Stimulated activated naive CD8-positive, alpha-beta T cell treated with anti-CD3 and anti-CD28 coated beads, Interleukin-15, amount 100 ng/mL, for 72 hours (primary cell): Measurements from ENCODE around the gene MYBPHL.

ENCODE experiments used
- ATAC-seq: fragments of 150-1000 bp; cut with Tn5 transposase; 2 replicates; pipeline ENCODE4 v1.10.0; 2021; ENCODE audit warnings: mild to moderate bottlenecking, moderate library complexity
- DNase-seq, 2 donors: peaks; one replicate each; pipeline ENCODE4 v3.0.0; 2021 to 2022
- H3K27ac Mint-ChIP-seq, 2 donors: one replicate each; pipeline ENCODE4 v1.8.0; 2022; ENCODE audit warnings: mild to moderate bottlenecking in 2 of 2, mixed read lengths in 2 of 2, moderate library complexity in 2 of 2
- H3K27me3 Mint-ChIP-seq: one replicate; pipeline ENCODE4 v1.8.0; 2022; ENCODE audit warnings: mixed read lengths
- H3K4me1 Mint-ChIP-seq: one replicate; pipeline ENCODE4 v1.8.0; 2022; ENCODE audit warnings: mild to moderate bottlenecking, mixed read lengths
- H3K4me3 Mint-ChIP-seq, 2 donors: one replicate each; pipeline ENCODE4 v1.8.0; 2022; ENCODE audit warnings: mild to moderate bottlenecking in 2 of 2, mixed read lengths in 2 of 2, moderate library complexity in 1 of 2
- H3K9me3 Mint-ChIP-seq, 2 donors: one replicate each; pipeline ENCODE4 v1.8.0; 2022; ENCODE audit warnings: mixed read lengths in 2 of 2

MYBPHL gene

GRCh38 chr1:109274533-109275476 lies 32.0 kb downstream of the MYBPHL start:
- ATAC-seq = no peak
- Mint-ChIP-seq H3K27ac (no peak overlapping the region), H3K4me3 (no peak overlapping the region), H3K27me3 (no peaks in the 10 kb centered on the region), H3K9me3 (no peaks in the 10 kb centered on the region), H3K4me1 (peaks cover 7% of the 10 kb centered on the region)
- DNase-seq = no peak

GRCh38 chr1:109273570-109274288 lies 33.1 kb downstream of the MYBPHL start:
- no peaks in the 10 kb centered on the region for H3K27me3 Mint-ChIP-seq
- DNase-seq = no peak
- H3K27ac Mint-ChIP-seq = peak overlapping the region in 1 of 2 donors; percentile 76
- ATAC-seq = no peak
- peaks cover 7% of the 10 kb centered on the region for H3K4me1 Mint-ChIP-seq
- H3K9me3 Mint-ChIP-seq = no peaks in the 10 kb centered on the region
- no peak overlapping the region for H3K4me3 Mint-ChIP-seq

DNA sequence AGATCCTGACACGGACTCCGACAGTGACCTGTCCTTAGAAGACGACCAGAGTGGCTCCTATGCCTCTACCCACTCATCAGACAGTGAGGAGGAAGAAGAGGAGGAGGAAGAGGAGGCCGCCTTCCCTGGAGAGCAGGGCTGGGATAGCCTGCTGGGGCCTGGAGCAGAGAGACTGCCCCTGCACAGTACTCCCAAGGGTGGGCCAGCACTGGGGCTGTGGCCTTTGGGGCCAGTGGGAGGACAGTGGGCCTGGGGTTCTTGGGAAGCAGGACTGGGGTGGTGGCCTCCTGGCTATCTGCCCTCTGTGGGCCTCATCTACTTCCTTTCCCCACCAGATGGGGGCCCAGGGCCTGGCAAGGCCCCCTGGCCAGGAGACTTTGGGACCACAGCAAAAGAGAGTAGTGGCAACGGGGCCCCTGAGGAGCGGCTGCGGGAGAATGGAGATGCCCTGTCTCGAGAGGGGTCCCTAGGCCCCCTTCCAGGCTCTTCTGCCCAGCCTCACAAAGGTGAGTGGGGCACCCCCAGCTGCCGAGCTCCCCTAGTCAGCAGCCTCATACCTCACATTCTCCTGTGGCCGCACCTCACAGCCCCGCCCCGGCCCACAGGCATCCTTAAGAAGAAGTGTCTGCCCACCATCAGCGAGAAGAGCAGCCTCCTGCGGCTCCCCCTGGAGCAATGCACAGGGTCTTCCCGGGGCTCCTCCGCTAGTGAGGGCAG lies 33.8 kb downstream of the MYBPHL start:
- ATAC-seq (no peak), DNase-seq (no peak)
- no peaks in the 10 kb centered on the region for H3K9me3 Mint-ChIP-seq
- no peak overlapping the region for H3K4me3 Mint-ChIP-seq
- peak overlapping the region; percentile 52 to 80 for H3K27ac Mint-ChIP-seq
- no peaks in the 10 kb centered on the region for H3K27me3 Mint-ChIP-seq
- H3K4me1 Mint-ChIP-seq = peaks cover 7% of the 10 kb centered on the region

- H3K9me3 Mint-ChIP-seq = no peaks in the 10 kb centered on the region
- peaks cover 4% of the 10 kb centered on the region for H3K4me1 Mint-ChIP-seq
- DNase-seq (no peak), ATAC-seq (no peak)
- H3K4me3 Mint-ChIP-seq = no peak overlapping the region
- no peaks in the 10 kb centered on the region for H3K27me3 Mint-ChIP-seq
- peak overlapping the region in 1 of 2 donors; percentile 80 for H3K27ac Mint-ChIP-seq
These were observed 34.6 kb downstream of the MYBPHL start for GRCh38 chr1:109272021-109272799.

GRCh38 chr1:109271458-109271857 lies 35.4 kb downstream of the MYBPHL start:
- no peak for ATAC-seq
- no peak overlapping the region for H3K27ac Mint-ChIP-seq
- no peaks in the 10 kb centered on the region for H3K4me1 Mint-ChIP-seq
- H3K27me3 Mint-ChIP-seq = no peaks in the 10 kb centered on the region
- H3K9me3 Mint-ChIP-seq = no peaks in the 10 kb centered on the region
- no peak overlapping the region for H3K4me3 Mint-ChIP-seq
- no peak for DNase-seq

DNA sequence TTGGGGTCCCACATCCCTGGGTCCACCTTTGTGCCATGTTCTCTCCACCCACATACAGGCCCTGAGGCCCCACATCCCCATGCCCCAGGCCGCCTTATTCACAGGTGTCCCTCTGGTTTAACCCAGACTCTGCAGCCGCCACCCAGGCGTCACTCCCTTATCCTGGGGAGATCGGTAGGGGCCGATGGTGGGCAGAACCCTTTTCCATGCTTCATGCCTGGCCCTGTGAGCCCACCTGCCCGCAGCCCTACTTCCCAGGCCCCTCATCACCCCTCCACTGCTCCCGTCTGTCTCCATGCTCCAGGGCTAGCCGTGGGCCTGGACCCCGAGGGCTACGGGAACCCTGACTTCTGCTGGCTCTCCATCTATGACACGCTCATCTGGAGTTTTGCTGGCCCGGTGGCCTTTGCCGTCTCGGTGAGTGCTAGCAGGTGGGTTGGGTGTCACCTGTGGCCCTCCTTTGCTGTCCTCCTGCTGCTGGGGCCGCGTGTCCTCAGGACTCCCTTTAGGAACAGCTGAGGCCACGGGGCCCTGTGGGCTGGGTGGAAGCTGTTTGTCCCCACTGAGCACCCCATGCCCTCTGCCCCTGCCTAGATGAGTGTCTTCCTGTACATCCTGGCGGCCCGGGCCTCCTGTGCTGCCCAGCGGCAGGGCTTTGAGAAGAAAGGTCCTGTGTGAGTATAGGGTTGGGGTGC lies 36.0 kb downstream of the MYBPHL start:
- Mint-ChIP-seq H3K27me3 (no peaks in the 10 kb centered on the region), H3K4me3 (no peak overlapping the region), H3K9me3 (no peaks in the 10 kb centered on the region), H3K4me1 (no peaks in the 10 kb centered on the region), H3K27ac (no peak overlapping the region)
- no peak for ATAC-seq
- no peak for DNase-seq

GRCh38 chr1:109269981-109270622 lies 36.7 kb downstream of the MYBPHL start:
- DNase-seq (no peak), ATAC-seq (no peak)
- Mint-ChIP-seq H3K4me3 (no peak overlapping the region), H3K27ac (no peak overlapping the region), H3K27me3 (no peaks in the 10 kb centered on the region), H3K9me3 (no peaks in the 10 kb centered on the region), H3K4me1 (no peaks in the 10 kb centered on the region)

- Mint-ChIP-seq H3K4me3 (no peak overlapping the region), H3K27ac (no peak overlapping the region), H3K27me3 (no peaks in the 10 kb centered on the region), H3K4me1 (no peaks in the 10 kb centered on the region), H3K9me3 (no peaks in the 10 kb centered on the region)
- DNase-seq (no peak), ATAC-seq (no peak)
These were observed 37.4 kb downstream of the MYBPHL start for GRCh38 chr1:109269212-109269980.

DNA sequence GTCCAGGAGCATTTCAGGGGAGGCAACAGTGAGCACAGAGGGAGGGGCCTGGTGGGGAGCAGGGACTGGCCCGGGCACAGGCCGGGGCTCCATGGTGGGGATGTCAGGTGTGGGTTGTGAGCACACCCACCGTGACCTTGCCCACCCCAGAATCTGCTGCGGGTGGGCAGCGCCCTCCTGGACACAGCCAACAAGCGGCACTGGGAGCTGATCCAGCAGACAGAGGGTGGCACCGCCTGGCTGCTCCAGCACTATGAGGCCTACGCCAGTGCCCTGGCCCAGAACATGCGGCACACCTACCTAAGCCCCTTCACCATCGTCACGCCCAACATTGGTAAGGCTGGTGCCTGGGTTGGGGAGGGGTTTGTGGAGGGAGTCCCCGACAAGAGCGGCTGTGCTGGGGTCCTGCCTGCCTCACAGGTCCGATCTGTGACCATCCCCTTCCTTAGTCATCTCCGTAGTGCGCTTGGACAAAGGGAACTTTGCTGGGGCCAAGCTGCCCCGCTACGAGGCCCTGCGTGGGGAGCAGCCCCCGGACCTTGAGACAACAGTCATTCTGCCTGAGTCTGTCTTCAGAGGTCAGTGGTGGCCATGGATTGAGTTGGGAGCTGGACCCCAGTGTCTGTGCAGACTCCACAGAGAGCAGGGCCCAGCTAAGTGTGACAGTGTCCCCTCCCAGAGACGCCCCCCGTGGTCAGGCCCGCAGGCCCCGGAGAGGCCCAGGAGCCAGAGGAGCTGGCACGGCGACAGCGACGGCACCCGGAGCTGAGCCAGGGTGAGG lies 38.2 kb downstream of the MYBPHL start:
- no peak for ATAC-seq
- Mint-ChIP-seq H3K27ac (peak overlapping the region in 1 of 2 donors; percentile 6), H3K27me3 (no peaks in the 10 kb centered on the region), H3K4me3 (no peak overlapping the region), H3K9me3 (no peaks in the 10 kb centered on the region), H3K4me1 (peaks cover 3% of the 10 kb centered on the region)
- no peak for DNase-seq

GRCh38 chr1:109267743-109268300 lies 39.0 kb downstream of the MYBPHL start:
- Mint-ChIP-seq H3K4me1 (peaks cover 11% of the 10 kb centered on the region), H3K4me3 (no peak overlapping the region), H3K9me3 (no peaks in the 10 kb centered on the region), H3K27me3 (no peaks in the 10 kb centered on the region), H3K27ac (peak overlapping the region in 1 of 2 donors; percentile 6)
- ATAC-seq (no peak), DNase-seq (no peak)

DNA sequence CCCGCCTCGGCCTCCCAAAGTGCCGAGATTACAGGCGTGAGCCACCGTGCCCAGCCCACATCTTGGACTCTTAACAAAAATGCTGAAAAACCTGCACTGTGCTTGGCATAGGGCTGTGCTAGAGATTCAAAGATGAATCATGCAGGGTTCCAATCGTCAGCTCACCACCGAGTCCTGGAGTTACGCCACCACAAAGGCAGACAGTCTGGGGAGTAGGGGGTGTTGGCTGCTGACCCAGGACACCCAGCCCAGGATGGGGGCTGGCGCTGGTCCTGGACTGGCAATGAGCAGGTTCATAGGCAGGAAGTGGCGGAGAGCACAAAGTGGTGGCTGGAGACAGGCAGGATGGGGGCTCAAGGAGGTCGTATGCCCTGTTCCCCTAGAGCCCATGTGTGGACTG lies 39.8 kb downstream of the MYBPHL start:
- Mint-ChIP-seq H3K9me3 (no peaks in the 10 kb centered on the region), H3K27ac (no peak overlapping the region), H3K4me3 (no peak overlapping the region), H3K27me3 (no peaks in the 10 kb centered on the region), H3K4me1 (peaks cover 11% of the 10 kb centered on the region)
- ATAC-seq (no peak), DNase-seq (no peak)

GRCh38 chr1:109265741-109266330 lies 41.0 kb downstream of the MYBPHL start:
- no peak for ATAC-seq
- Mint-ChIP-seq H3K9me3 (no peaks in the 10 kb centered on the region), H3K27me3 (no peaks in the 10 kb centered on the region), H3K4me3 (no peak overlapping the region), H3K27ac (no peak overlapping the region), H3K4me1 (peaks cover 11% of the 10 kb centered on the region)
- DNase-seq = no peak
